Ovary (tissue), 3 donors: ENCODE measurements around the gene TCEA2.

Experiments used
- CTCF ChIP-seq, 3 donors: fragments of 450-650 bp in 2 of 3; fragments of 200-600 bp in 1 of 3; IDR thresholded peaks; one replicate each; pipeline versions ENCODE4 v1.5.1 to v1.8.0; 2016 to 2022; ENCODE audit warnings: antibody characterized with exemption in 3 of 3, mild to moderate bottlenecking in 1 of 3
- EP300 ChIP-seq: sonication (generic); formaldehyde crosslinking; IDR thresholded peaks from one replicate; pipeline ENCODE4 v1.6.1; 2017; ENCODE audit warnings: antibody characterized with exemption
- POLR2A ChIP-seq: fragments of 450-650 bp; IDR thresholded peaks from one replicate; pipeline ENCODE4 v1.6.1; 2017; ENCODE audit warnings: antibody characterized with exemption, mild to moderate bottlenecking, moderate library complexity
- donor health status: DM: no; HTN: no; CAD: no.

- TF ChIP-seq CTCF (IDR thresholded peaks at IDR 0.05) (no peak), POLR2A (no peak), EP300 (no peak)
Measured at GRCh38 chr20:64042054-64042781, 20.8 kb upstream of the TCEA2 start.
